Posterior cingulate gyrus (tissue), 11 donors: Measurements from ENCODE around the gene GRIP1.

ENCODE experiments used
- DNase-seq, 10 donors: peaks; one replicate each; pipeline versions ENCODE4 v3.0.0 to v3.0.0-alpha.2; 2020 to 2021; ENCODE audit warnings: mixed read lengths in 3 of 10
- intact Hi-C: fragments of 100-400 bp; cut with DNase I; formaldehyde crosslinking; loops from one replicate; pipeline ENCODE4 v1.15.1; 2023

The GRIP1 gene

GRCh38 chr12:66493819-66494218, 185.1 kb downstream of the GRIP1 start:
- intact Hi-C loops: no loop called here
- no peak for DNase-seq

DNA sequence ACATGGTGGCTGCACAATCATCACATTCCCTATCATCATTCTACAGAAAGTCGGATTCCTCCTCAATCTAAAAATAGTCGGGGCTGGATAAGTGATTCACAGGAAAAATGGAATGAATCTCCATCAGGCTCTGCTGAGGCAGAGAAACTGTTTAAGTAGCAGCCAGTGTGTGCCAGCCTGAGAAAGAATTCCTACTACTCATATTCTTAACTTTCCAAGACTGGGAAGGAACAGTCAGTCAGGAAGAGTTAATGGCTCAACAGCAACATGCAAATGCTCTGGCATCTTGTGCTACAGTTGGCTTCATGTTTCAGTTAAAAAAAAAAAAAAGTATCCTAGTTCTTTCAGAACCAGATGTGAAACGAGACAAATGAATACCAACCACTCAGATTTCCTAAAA, 187.0 kb downstream of the GRIP1 start:
- intact Hi-C loops: no loop called here

DNA sequence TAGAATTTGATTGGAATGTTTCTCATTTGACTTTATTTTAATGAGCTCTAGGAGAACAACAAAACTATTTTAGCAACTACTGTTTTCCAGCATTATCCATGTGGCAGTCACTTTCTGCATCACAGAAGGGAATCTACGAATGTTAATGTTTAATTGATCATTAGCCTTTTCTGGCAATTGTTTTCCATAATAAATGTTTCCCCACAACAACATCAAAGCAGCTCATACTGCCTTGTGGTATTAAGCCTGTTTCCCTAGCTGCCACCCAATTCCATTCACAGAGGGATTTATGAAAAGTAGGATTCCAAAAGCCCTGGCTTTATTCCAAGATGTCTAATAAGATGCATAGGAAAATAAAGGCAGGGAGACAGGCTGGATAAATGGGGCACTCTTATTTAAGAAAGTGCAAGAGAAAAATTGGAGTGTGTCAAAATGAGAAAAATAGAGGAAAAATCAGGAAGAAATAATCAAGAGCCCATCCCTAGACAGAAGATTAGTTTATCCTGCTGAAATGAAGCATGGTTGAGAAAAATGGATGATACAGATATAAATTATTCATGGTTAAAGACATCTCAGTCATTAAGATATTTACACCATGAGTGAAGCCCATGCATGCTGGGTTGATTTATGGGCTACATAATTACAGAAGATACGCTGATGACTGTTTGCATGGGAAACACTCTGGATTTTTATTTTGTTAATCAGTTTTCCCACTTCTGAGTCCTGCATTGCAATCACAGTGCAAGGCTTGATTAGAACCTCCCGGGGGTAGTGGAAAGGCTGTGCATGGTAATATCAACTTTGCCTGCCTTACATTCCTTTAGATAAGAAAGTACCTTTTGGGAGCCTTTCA, 196.3 kb downstream of the GRIP1 start:
- DNase-seq: no peak
- intact Hi-C loops: no loop called here

More for the DNA sequence above, 187.0 kb downstream of the GRIP1 start:
- no peak for DNase-seq

GRCh38 chr12:66467932-66468331, 210.9 kb downstream of the GRIP1 start:
- no peak for DNase-seq
- intact Hi-C loops: no loop called here

DNA sequence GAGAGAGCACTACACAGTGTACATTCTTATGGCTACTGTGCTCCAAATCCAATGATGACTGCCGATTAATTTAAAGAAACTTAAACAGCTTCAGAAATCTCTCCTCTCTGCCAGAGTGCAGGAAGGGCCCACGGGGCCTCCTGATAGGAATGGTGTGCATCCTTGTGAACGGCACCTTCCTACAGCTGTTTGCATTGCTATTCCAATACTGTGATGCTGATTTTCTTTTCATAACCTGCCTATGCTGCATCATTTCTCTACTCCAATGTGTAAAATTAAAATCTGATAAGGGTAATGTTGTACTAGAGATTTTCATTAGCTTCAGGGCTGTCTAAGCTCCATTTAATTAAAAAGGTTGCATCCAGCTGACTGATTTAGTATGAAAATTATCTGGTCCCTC, 217.5 kb downstream of the GRIP1 start:
- DNase-seq: no peak
- intact Hi-C loops: no loop called here

GRCh38 chr12:66459944-66460482, 218.9 kb downstream of the GRIP1 start:
- DNase-seq: no peak
- intact Hi-C loops: no loop called here

DNA sequence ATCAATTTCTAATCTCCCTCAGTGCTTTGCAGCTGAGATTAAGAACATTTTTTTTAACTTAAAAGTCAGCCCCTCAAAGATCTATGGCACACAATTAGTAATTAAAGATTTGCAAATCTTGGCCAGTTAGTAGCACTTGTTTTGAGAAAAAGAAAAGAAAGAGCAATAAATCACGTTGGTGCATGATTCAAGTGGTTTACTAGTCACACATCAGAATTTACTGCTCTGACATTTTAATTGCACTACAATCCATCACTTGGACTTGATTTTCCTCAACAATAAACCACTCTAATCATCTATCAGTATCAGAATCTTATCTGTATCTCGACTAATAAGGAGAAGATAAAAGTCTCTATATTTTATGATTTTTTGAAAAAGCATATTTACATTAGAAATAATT, 222.3 kb downstream of the GRIP1 start:
- no peak for DNase-seq
- intact Hi-C loops: no loop called here

DNA sequence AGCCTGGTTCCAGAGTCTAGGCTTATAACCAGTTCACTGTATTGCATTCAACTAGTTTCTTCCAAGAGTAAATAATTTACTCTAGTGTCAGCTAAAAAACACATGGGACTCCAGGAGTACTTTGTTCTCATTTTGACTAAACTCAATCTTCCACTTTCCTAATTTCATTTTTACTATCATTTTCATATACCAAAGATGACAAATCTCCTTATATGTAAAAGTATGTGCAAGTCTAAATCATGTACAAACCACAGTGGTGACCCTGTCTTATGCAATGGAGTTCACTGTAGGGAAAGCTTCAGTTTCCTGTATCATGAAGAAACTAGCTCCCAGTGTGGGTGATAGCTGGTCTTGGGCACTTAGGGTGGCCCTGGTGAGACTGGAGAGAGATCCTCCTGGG, 225.0 kb downstream of the GRIP1 start:
- DNase-seq: no peak
- intact Hi-C loops: no loop called here

DNA sequence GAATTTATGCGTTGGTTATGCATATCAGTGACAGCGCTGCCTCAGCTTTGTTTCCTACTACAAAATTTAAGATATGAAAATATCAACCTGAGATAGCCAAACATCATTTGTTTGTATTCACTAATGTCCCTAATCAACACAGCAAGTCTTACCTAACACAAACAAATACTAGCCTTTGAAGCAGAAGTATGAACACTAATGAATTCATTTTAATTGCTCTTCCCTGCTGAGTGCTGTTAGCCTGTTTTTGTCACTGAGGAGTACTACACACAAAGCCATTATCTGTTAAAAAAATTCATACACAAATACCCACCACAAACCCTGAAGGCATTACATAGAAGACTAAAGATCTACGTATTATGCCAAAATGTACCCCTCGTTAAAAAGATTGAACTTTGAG, 225.8 kb downstream of the GRIP1 start:
- intact Hi-C loops: no loop called here
- no peak for DNase-seq

GRCh38 chr12:66449531-66449930, 229.3 kb downstream of the GRIP1 start:
- intact Hi-C loops: no loop called here
- no peak for DNase-seq

GRCh38 chr12:66447643-66448042, 231.2 kb downstream of the GRIP1 start:
- no peak for DNase-seq
- intact Hi-C loops: no loop called here

- no peak for DNase-seq
- intact Hi-C loops: no loop called here
Observed at GRCh38 chr12:66446276-66446675, 232.6 kb downstream of the GRIP1 start.

DNA sequence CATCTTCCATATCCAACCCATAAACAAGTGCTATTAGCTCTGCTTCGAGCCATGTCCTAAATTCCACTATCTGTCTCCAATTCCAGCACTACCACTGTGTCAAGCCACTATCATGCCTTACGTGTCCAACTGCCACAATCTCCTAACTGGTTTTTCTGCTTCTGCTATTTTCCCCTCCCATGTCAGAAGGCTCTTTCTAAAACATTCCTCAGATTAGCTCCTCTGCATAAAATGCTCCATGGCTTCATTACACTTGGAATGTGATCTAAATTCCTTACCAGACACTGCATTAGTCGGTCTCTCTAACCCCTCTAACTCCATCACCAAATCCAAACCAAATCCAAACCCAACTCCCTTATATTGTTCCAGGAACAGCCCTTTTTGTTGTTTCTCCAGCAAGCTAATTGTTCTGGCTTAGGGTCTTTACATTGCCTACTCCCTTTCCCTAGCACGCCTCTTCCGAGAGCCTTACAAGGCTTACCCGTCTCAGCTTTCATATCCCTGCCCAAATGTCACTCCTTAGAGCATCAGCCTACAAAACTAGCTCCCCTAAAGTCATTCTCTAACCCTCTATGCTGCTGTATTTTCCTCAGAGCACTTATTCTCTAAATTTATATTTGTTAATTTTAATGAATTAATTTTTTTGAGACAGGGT, 236.8 kb downstream of the GRIP1 start:
- no peak for DNase-seq
- intact Hi-C loops: no loop called here

DNA sequence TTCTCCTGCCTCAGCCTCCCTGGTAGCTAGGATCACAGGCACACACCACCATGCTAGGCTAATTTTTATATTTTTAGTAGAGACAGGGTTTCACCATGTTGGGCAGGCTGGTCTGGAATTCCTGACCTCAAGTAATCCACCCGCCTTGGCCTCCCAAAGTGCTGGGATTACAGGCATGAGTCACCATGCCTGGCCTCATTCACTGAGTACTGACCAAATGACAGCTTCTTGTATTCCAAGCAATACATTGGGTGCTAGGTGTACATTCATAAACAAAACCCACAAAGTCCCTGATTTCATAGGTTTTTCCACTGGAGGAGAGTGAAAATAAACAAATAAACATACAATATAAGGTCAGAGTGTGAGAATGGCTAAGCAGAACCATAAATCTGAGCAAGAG, 240.3 kb downstream of the GRIP1 start:
- intact Hi-C loops: no loop called here
- no peak for DNase-seq

- intact Hi-C loops: no loop called here
- DNase-seq: no peak
Observed at GRCh38 chr12:66430106-66430505, 248.8 kb downstream of the GRIP1 start.

DNA sequence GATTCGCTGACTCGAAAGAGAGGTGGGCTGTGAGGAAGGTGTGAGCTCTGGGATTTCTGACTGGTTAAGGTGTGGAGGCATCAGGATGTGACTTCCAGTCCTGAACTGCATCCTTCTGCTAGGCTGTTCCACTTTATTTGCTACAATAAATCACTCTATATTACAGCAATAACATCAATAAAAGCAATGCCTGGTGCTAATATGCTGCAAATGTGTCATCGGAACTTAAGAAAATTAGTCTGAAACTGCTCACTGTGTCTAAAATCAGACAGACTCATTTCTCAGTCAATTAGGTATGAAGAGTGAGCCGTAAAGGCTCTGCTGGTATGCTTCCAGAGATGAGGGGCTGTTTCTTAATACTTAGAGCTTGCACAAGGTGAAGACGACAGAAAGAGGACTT, 250.0 kb downstream of the GRIP1 start:
- DNase-seq: no peak

GRCh38 chr12:66428261-66428660, 250.6 kb downstream of the GRIP1 start:
- intact Hi-C loops: no loop called here
- no peak for DNase-seq

More for the DNA sequence above, 250.0 kb downstream of the GRIP1 start:
- intact Hi-C loops: no loop called here

- no peak for DNase-seq
- intact Hi-C loops: no loop called here
Observed at GRCh38 chr12:66426696-66427095, 252.2 kb downstream of the GRIP1 start.

GRCh38 chr12:66423266-66423665, 255.6 kb downstream of the GRIP1 start:
- no peak for DNase-seq
- intact Hi-C loops: no loop called here

GRCh38 chr12:66418908-66419307, 260.0 kb downstream of the GRIP1 start:
- intact Hi-C loops: no loop called here
- no peak for DNase-seq

DNA sequence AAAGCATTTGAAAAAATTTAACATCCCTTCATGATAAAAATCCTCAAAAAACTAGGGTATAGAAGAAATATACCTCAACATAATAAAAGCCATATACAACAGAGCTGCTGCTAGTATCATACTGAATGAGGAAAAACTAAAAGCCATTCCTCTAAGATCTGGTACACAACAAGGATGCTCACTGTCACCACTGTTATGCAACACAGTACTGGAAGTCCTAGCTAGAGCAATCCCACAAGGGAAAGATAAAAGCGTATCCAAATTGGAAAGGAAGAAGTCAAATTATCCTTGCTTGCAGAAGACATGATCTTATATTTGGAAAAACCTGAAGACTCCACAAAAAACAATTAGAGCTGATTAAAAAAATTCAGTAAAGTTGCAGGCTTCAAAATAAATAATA, 261.7 kb downstream of the GRIP1 start:
- intact Hi-C loops: no loop called here
- no peak for DNase-seq
